Vagina (tissue), 2 donors: ENCODE data around the gene DYRK1B. TPM values are rescaled to one million over a fixed set of nuclear protein-coding genes. Genes with fewer than 3 reads are reported as not detected.
"Not testable (repeated sequence)": the region's sequence is repeated elsewhere in the genome, so short reads cannot be mapped to it uniquely, and the experiment has no call there.

Experiments used
- DNase-seq, 2 donors: peaks; one replicate each; pipeline ENCODE4 v3.0.0-alpha.2; 2017; ENCODE audit errors: extremely low spot score in 2 of 2
- H3K27ac ChIP-seq: fragments of 200-600 bp; sonication (generic); one replicate; pipeline ENCODE4 v1.5.1; 2019
- H3K27me3 ChIP-seq: fragments of 200-600 bp; sonication (generic); one replicate; pipeline ENCODE4 v1.5.1; 2019
- H3K36me3 ChIP-seq, 2 donors: fragments of 200-600 bp; sonication (generic); one replicate each; pipeline ENCODE4 v1.5.1; 2017 to 2019
- H3K4me1 ChIP-seq: fragments of 200-600 bp; sonication (generic); one replicate; pipeline ENCODE4 v1.5.1; 2019
- H3K4me3 ChIP-seq, 2 donors: fragments of 200-600 bp; sonication (generic); 1 replicate in 1 of 2; 2 replicates in 1 of 2; pipeline ENCODE4 v1.5.1; 2016 to 2019
- H3K9me3 ChIP-seq: fragments of 200-600 bp; sonication (generic); one replicate; pipeline ENCODE4 v1.5.1; 2019
- CTCF ChIP-seq, 3 experiments: fragments of 450-650 bp in 2 of 3; fragments of 200-600 bp in 1 of 3; sonication (generic) in 1 of 3; IDR thresholded peaks; one replicate each; pipeline ENCODE4 v1.5.1; 2017 to 2019; ENCODE audit warnings: antibody characterized with exemption in 3 of 3, mild to moderate bottlenecking in 2 of 3, moderate library complexity in 2 of 3
- POLR2A ChIP-seq, 2 donors: fragments of 450-650 bp; IDR thresholded peaks; one replicate each; pipeline ENCODE4 v1.6.1; 2017; ENCODE audit warnings: antibody characterized with exemption in 2 of 2, mild to moderate bottlenecking in 2 of 2, moderate library complexity in 2 of 2
- POLR2AphosphoS5 ChIP-seq, 2 donors: sonication (generic); formaldehyde crosslinking; IDR thresholded peaks; one replicate each; pipeline ENCODE4 v1.9.0; 2017; ENCODE audit warnings: antibody characterized with exemption in 2 of 2, mild to moderate bottlenecking in 2 of 2, low read depth in 1 of 2; ENCODE audit not compliant: insufficient read depth in 1 of 2
- intact Hi-C: fragments of 100-400 bp; cut with DNase I; formaldehyde crosslinking; loops from one replicate; pipeline ENCODE4 v1.15.1; 2023
- total RNA-seq: library from RNA; depleted of rRNA; stranded (reverse); fragments of >200 nt; gene quantifications from one replicate; pipeline ENCODE4 v1.2.3, GENCODE V29; 2016

Gene DYRK1B
- total RNA-seq: 5.6 TPM

DNA sequence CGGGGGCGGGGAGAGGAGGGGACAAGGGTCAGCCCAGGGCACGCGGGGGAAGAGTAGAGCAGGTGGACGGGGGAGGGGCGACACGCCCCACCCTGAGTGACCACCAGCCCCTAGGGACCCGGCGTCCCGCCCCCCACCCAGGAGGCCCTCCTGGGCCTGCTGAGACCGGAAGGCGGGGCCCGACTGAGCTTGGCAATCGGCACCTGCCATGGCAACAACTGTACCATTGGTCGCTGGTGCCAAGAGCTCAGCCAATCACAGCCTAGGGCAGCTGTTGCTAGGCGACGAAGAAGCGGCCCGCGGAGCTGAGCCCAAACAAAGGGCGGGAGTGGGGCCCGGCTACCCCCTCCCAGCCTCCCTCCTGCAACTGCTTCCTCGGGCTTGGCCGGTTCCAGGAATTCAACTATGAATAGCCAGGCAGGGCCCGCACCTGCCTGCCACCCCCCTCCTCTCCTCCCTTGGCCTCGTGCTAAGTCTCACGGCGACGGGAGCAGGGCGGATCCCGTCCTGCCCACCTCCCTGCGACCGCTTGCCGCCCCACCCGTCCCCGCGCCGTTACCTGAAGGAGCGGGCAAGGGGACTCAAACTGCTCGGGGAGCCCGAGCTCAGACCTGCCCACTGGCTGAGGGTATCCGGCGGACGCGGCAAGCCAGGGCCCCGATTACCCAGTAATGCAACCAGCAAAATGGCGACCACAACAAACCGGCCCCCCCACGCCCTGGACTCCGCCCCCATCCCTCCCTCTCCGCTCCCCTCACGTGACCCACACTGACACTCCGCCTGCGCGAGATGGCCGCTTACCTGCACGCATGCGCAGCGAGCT, at the start of gene DYRK1B:
Gene DYRK1B (minus strand): TSS at position 699 of the 823 bp plus-strand sequence. CDS start 2,295 bp downstream, outside the sequence.
- Histone ChIP-seq H3K27ac (peak within 1 kb of the TSS; percentile 90), H3K9me3 (no peaks in the 10 kb centered on the region), H3K4me3 (peak within 1 kb of the TSS; percentile 92 to 95), H3K27me3 (no peaks in the 10 kb centered on the region), H3K36me3 (peaks cover 0 to 57% of the 10 kb centered on the region in 2 donors), H3K4me1 (peaks cover 28% of the 10 kb centered on the region)
- TF ChIP-seq POLR2AphosphoS5 (IDR thresholded peaks at IDR 0.05; ENCODE audit: insufficient read depth in 1 of 2, low read depth in 1 of 2) (peak; percentile 84 to 93), POLR2A (IDR thresholded peaks at IDR 0.05) (no peak), CTCF (IDR thresholded peaks at IDR 0.05) (peak in 1 of 3 experiments; percentile 25)
- DNase-seq: peak in 1 of 2 donors; percentile 98
- intact Hi-C loops: no loop called here

- H3K4me3 ChIP-seq, intact Hi-C loops, H3K4me1 ChIP-seq, H3K27ac ChIP-seq, H3K9me3 ChIP-seq, H3K27me3 ChIP-seq, H3K36me3 ChIP-seq, DNase-seq: not testable (repeated sequence)
Observed at GRCh38 chr19:39882645-39883044, 48.7 kb upstream of the DYRK1B start.

- DNase-seq, H3K36me3 ChIP-seq, H3K4me3 ChIP-seq, H3K27ac ChIP-seq, H3K4me1 ChIP-seq, H3K9me3 ChIP-seq, H3K27me3 ChIP-seq, intact Hi-C loops: not testable (repeated sequence)
Observed at GRCh38 chr19:39881495-39882110, 47.6 kb upstream of the DYRK1B start.

GRCh38 chr19:39880241-39880640, 46.3 kb upstream of the DYRK1B start:
- H3K27ac ChIP-seq, DNase-seq, H3K36me3 ChIP-seq, intact Hi-C loops, H3K4me1 ChIP-seq, H3K9me3 ChIP-seq, H3K27me3 ChIP-seq, H3K4me3 ChIP-seq: not testable (repeated sequence)

DNA sequence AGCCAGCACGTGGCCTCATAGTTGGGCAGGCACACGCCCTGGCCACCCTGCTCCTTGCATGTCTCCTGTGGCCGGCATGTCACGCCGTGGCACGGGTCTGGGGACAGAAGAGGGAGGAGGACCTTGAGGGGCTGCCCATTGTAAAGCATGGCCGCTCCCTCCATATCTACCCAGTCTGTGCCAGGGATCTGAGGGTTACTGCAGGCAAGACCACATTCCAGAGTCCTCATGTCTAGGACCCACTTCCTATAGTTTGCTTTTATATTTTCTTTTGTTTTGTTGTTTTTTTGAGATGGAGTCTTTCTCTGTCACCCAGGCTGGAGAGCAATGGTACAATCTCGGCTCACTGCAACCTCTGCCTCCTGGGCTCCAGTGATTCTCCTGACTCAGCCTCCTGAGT, 45.8 kb upstream of the DYRK1B start:
- H3K4me1 ChIP-seq, H3K27ac ChIP-seq, H3K27me3 ChIP-seq, DNase-seq, H3K4me3 ChIP-seq, H3K36me3 ChIP-seq, intact Hi-C loops, H3K9me3 ChIP-seq: not testable (repeated sequence)

DNA sequence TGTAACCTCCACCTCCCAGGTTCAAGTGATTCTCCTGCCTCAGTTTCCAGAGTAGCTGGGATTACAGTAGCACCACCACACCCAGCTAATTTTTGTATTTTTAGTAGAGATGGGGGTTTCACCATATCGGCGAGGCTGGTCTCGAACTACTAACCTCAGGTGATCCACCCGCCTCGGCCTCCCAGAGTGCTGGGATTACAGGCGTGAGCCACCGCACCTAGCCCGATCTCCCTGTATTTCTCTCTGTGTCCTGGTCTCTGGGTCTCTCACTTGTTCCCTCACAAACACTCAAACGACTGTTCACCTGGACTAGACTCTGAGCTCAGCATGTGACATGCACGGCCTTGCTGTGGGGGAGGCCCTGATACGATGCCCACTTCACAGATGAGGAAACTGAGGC, 44.9 kb upstream of the DYRK1B start:
- H3K36me3 ChIP-seq, intact Hi-C loops, H3K27me3 ChIP-seq: not testable (repeated sequence)

GRCh38 chr19:39878398-39878797, 44.4 kb upstream of the DYRK1B start:
- TF ChIP-seq POLR2A (IDR thresholded peaks at IDR 0.05): no peak
- no peak for TF ChIP-seq CTCF (IDR thresholded peaks at IDR 0.05)
- TF ChIP-seq POLR2AphosphoS5 (IDR thresholded peaks at IDR 0.05; ENCODE audit: insufficient read depth in 1 of 2, low read depth in 1 of 2): no peak
- H3K4me3 ChIP-seq: no peak overlapping the region
- H3K9me3 ChIP-seq: no peaks in the 10 kb centered on the region
- H3K4me1 ChIP-seq: no peaks in the 10 kb centered on the region
- no peaks in the 10 kb centered on the region for H3K36me3 ChIP-seq
- no peaks in the 10 kb centered on the region for H3K27me3 ChIP-seq
- intact Hi-C loops: no loop called here
- H3K27ac ChIP-seq: no peak overlapping the region
- no peak for DNase-seq

More for the DNA sequence above, 44.9 kb upstream of the DYRK1B start:
- not testable (repeated sequence) for H3K4me3 ChIP-seq, H3K27ac ChIP-seq, H3K4me1 ChIP-seq, DNase-seq, H3K9me3 ChIP-seq

DNA sequence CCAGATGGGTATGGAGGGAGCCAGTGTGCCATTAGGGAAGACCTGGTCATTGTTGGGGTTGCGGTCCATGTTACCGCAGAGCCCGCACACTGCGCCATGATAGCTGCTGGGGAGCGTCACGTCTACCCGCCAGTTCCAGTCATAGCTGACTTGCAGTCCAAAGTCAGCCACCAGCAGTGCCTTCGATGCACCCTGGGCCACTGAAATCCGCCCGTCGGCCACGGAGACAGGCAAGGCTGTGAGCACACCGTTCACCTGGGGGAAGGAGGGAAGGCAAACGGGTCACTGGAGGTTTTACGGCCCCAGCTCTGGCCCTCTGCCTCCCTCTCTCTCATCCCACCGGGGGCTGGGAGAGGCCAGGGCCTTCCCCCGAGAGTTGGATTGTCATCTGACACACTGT, 44.0 kb upstream of the DYRK1B start:
- DNase-seq: not testable (repeated sequence)

DNA sequence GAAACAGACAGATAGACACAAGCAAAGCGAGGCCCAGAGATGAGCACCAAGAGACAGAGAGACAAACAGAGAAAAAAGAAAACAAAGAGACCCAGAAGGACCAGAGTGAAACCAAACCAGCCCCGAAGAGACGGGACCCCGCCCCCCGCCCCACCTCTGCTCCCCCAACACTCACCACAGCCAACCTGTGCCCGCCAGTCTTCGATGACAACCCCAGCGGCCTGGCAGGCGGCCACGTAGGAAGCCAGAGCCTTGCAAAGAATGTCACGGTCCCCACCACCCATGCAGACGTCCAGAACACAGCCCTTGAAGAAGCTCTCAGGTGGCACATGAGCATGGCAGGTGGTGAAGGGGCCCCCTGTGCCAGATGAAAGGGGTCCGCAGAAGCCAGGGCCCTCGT, 43.5 kb upstream of the DYRK1B start:
- H3K27me3 ChIP-seq, DNase-seq, H3K27ac ChIP-seq, intact Hi-C loops, H3K4me3 ChIP-seq, H3K36me3 ChIP-seq, H3K4me1 ChIP-seq, H3K9me3 ChIP-seq: not testable (repeated sequence)

More for the DNA sequence above, 44.0 kb upstream of the DYRK1B start:
- H3K9me3 ChIP-seq, H3K27me3 ChIP-seq, intact Hi-C loops, H3K4me3 ChIP-seq, H3K27ac ChIP-seq, H3K36me3 ChIP-seq, H3K4me1 ChIP-seq: not testable (repeated sequence)

- DNase-seq, H3K27ac ChIP-seq, H3K27me3 ChIP-seq, H3K36me3 ChIP-seq, H3K4me3 ChIP-seq, H3K9me3 ChIP-seq, intact Hi-C loops, H3K4me1 ChIP-seq: not testable (repeated sequence)
Observed at GRCh38 chr19:39876486-39876885, 42.5 kb upstream of the DYRK1B start.

DNA sequence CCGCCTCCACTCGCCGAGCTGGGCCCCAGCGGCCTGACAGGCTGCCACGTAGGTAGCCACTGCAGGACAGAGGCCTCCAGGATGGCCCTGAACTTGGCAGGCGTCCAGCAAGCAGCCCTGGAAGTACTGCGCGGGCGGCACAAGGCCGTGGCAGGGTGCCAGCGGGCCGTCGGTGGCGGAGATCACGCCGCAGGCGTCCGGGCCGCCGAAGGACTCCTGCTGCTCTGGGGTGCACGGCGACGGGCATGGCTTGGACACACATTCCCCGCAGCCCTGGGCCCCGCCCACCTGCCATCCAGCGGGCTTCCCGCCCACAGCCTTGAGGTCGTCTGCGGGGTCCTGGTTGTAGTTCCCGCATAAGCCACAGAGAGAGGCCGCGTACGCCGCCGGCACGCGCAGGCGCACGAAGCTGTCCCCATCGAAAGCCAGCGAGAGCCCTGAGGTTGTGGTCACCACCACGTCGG, 41.5 kb upstream of the DYRK1B start:
- intact Hi-C loops, H3K27ac ChIP-seq: not testable (repeated sequence)

More for the DNA sequence above, 41.5 kb upstream of the DYRK1B start:
- DNase-seq, H3K4me3 ChIP-seq, H3K27me3 ChIP-seq, H3K4me1 ChIP-seq, H3K36me3 ChIP-seq, H3K9me3 ChIP-seq: not testable (repeated sequence)
